ENCODE data around the gene SERPINE2. TPM values are rescaled to one million over a fixed set of nuclear protein-coding genes. Genes with fewer than 3 reads are reported as not detected.
"Not testable (repeated sequence)": the region's sequence is repeated elsewhere in the genome, so short reads cannot be mapped to it uniquely, and the experiment has no call there.

Gene SERPINE2
- polyA plus RNA-seq, 4 donors, result 6.0 to 43.9 (median 21.0) TPM

GRCh38 chr2:224004105-224004695 is 34.9 kb downstream of the SERPINE2 start:
- H3K36me3 ChIP-seq (ENCODE audit: control insufficient read depth in 3 of 3, insufficient read depth in 2 of 3, low read depth in 1 of 3, low read length in 3 of 3), result peaks cover 0 to 13% (median 0%) of the 10 kb centered on the region in 3 donors

DNA sequence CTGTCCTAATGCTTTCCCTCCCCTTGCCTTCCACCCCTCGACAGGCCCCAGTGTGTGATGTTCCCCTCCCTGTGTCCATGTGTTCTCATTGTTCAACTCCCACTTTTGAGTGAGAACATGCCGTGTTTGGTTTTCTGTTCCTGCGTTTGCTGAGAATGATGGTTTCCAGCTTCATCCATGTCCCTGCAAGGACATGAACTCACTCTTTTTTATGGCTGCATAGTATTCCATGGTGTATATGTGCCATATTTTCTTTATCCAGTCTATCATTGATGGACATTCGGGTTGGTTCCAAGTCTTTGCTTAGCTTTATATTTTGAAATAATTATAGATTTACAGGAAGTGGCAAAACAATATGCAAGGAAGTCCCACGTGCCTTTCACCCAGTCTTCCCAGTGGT is 38.4 kb downstream of the SERPINE2 start:
- Histone ChIP-seq H3K4me1 (ENCODE audit: control insufficient read depth in 3 of 3, insufficient read depth in 2 of 3, low read depth in 1 of 3, low read length in 2 of 3) (peaks cover 0 to 16% (median 0%) of the 10 kb centered on the region in 3 donors), H3K36me3 (ENCODE audit: control insufficient read depth in 3 of 3, insufficient read depth in 2 of 3, low read depth in 1 of 3, low read length in 3 of 3) (peaks cover 0 to 16% (median 0%) of the 10 kb centered on the region in 3 donors)
- not testable (repeated sequence) for H3K27me3 ChIP-seq (ENCODE audit: control insufficient read depth in 3 of 3, insufficient read depth in 3 of 3, low read length in 3 of 3); H3K4me3 ChIP-seq (ENCODE audit: low read depth in 1 of 3, low read length in 3 of 3); H3K27ac ChIP-seq (ENCODE audit: low read depth in 1 of 3, low read length in 2 of 3); DNase-seq; FAIRE-seq; H3K9me3 ChIP-seq (ENCODE audit: control insufficient read depth in 2 of 2, insufficient read depth in 1 of 2, low read depth in 1 of 2, low read length in 1 of 2)
- WGBS, 3 donors, result 92 to 96% (median 95%) methylated on average over 5 of the region's 5 CpGs

More at GRCh38 chr2:224004105-224004695, 34.9 kb downstream of the SERPINE2 start:
- H3K4me3 ChIP-seq (ENCODE audit: low read depth in 1 of 3, low read length in 3 of 3), result no peak overlapping the region
- FAIRE-seq, result no peak
- no peaks in the 10 kb centered on the region for H3K27me3 ChIP-seq (ENCODE audit: control insufficient read depth in 3 of 3, insufficient read depth in 3 of 3, low read length in 3 of 3)
- DNase-seq, result no peak
- peaks cover 0 to 10% (median 4%) of the 10 kb centered on the region in 3 donors for H3K4me1 ChIP-seq (ENCODE audit: control insufficient read depth in 3 of 3, insufficient read depth in 2 of 3, low read depth in 1 of 3, low read length in 2 of 3)
- WGBS, 3 donors, result 74 to 84% (median 80%) methylated on average over 16 of the region's 16 CpGs
- no peaks in the 10 kb centered on the region for H3K9me3 ChIP-seq (ENCODE audit: control insufficient read depth in 2 of 2, insufficient read depth in 1 of 2, low read depth in 1 of 2, low read length in 1 of 2)
- no peak overlapping the region for H3K27ac ChIP-seq (ENCODE audit: low read depth in 1 of 3, low read length in 2 of 3)

DNA sequence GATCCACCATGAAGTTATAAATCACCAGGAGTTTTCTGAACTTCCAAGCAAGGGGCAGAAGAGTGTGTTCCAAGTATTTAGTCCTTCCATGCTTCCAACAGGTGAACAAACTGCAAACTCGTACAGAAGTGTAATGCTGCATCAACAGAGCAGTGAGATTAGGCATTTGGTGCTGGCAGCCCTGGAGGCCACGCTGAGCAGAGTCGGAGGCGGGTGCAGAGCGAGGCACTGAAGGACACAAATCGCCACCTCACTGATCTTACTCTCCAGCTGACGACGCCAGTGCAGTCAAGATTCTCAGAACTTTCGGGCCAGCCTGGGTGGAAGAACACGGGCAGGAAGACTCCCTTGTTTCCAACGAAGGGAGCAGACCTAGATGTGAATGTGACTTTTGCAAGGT is 39.2 kb downstream of the SERPINE2 start:
- no peak overlapping the region for H3K27ac ChIP-seq (ENCODE audit: low read depth in 1 of 3, low read length in 2 of 3)
- FAIRE-seq, result no peak
- H3K4me3 ChIP-seq (ENCODE audit: low read depth in 1 of 3, low read length in 3 of 3), result no peak overlapping the region
- no peak for DNase-seq
- H3K36me3 ChIP-seq (ENCODE audit: control insufficient read depth in 3 of 3, insufficient read depth in 2 of 3, low read depth in 1 of 3, low read length in 3 of 3), result peaks cover 0 to 16% (median 0%) of the 10 kb centered on the region in 3 donors
- WGBS, 3 donors, result 85 to 92% (median 90%) methylated on average over 11 of the region's 11 CpGs
- H3K9me3 ChIP-seq (ENCODE audit: control insufficient read depth in 2 of 2, insufficient read depth in 1 of 2, low read depth in 1 of 2, low read length in 1 of 2), result no peaks in the 10 kb centered on the region
- H3K4me1 ChIP-seq (ENCODE audit: control insufficient read depth in 3 of 3, insufficient read depth in 2 of 3, low read depth in 1 of 3, low read length in 2 of 3), result peaks cover 0 to 21% (median under 1%) of the 10 kb centered on the region in 3 donors
- no peaks in the 10 kb centered on the region for H3K27me3 ChIP-seq (ENCODE audit: control insufficient read depth in 3 of 3, insufficient read depth in 3 of 3, low read length in 3 of 3)

DNA sequence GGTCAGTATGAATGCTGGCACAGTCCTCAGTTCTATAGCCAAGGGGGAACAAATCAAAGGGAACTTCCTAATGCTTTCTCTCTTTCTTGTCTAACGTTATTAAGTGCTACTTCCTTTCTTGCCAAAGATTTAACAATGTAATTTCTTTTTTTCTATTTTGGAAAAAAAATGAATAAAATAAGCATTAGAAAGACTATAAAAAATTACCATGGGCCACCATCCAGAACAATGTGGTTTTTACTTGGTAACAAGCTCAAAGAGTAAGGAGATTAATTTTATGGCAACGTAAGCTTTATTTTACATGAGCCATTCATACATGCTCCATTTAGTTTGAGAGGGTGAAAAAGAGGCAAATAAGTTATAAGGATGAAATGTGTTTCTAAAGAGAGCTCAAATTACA is 40.1 kb downstream of the SERPINE2 start:
- 63 to 79% (median 76%) methylated on average over 2 of the region's 2 CpGs for WGBS, 3 donors
- DNase-seq, result no peak
- Histone ChIP-seq H3K4me1 (ENCODE audit: control insufficient read depth in 3 of 3, insufficient read depth in 2 of 3, low read depth in 1 of 3, low read length in 2 of 3) (peaks cover 2 to 29% (median 5%) of the 10 kb centered on the region in 3 donors), H3K27me3 (ENCODE audit: control insufficient read depth in 3 of 3, insufficient read depth in 3 of 3, low read length in 3 of 3) (no peaks in the 10 kb centered on the region), H3K27ac (ENCODE audit: low read depth in 1 of 3, low read length in 2 of 3) (peak overlapping the region in 1 of 3 donors; percentile 58), H3K4me3 (ENCODE audit: low read depth in 1 of 3, low read length in 3 of 3) (no peak overlapping the region), H3K36me3 (ENCODE audit: control insufficient read depth in 3 of 3, insufficient read depth in 2 of 3, low read depth in 1 of 3, low read length in 3 of 3) (peaks cover 0 to 16% (median 0%) of the 10 kb centered on the region in 3 donors), H3K9me3 (ENCODE audit: control insufficient read depth in 2 of 2, insufficient read depth in 1 of 2, low read depth in 1 of 2, low read length in 1 of 2) (no peaks in the 10 kb centered on the region)
- FAIRE-seq, result no peak

DNA sequence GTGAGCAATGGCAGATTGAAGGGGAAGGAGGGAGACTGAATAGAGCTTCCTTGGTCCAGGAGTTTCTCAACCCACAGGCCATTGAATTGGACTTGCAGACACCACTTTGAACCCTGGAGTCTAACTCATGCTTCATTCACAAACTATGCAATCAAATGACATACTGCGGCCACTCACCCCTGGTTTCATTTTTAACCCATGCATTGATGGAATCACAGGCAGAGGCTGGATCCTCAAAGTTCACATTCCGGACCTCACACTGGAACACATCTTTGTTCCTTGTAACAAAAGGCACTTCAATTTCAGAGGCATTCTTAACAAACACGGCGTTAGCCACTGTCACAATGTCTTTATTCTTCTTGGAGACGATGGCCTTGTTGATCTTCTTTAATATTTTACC is 41.1 kb downstream of the SERPINE2 start:
- DNase-seq, result peak; percentile 47 to 72
- Histone ChIP-seq H3K36me3 (ENCODE audit: control insufficient read depth in 3 of 3, insufficient read depth in 2 of 3, low read depth in 1 of 3, low read length in 3 of 3) (peaks cover 0 to 16% (median 0%) of the 10 kb centered on the region in 3 donors), H3K9me3 (ENCODE audit: control insufficient read depth in 2 of 2, insufficient read depth in 1 of 2, low read depth in 1 of 2, low read length in 1 of 2) (no peaks in the 10 kb centered on the region), H3K4me3 (ENCODE audit: low read depth in 1 of 3, low read length in 3 of 3) (no peak overlapping the region), H3K27me3 (ENCODE audit: control insufficient read depth in 3 of 3, insufficient read depth in 3 of 3, low read length in 3 of 3) (no peaks in the 10 kb centered on the region), H3K27ac (ENCODE audit: low read depth in 1 of 3, low read length in 2 of 3) (peak overlapping the region in 1 of 3 donors; percentile 74), H3K4me1 (ENCODE audit: control insufficient read depth in 3 of 3, insufficient read depth in 2 of 3, low read depth in 1 of 3, low read length in 2 of 3) (peaks cover 5 to 32% (median 6%) of the 10 kb centered on the region in 3 donors)
- FAIRE-seq, result no peak
- WGBS, 3 donors, result 67 to 76% (median 72%) methylated on average over 5 of the region's 5 CpGs

GRCh38 chr2:223996391-223996790 is 42.7 kb downstream of the SERPINE2 start:
- peaks cover 0 to 17% (median 0%) of the 10 kb centered on the region in 3 donors for H3K36me3 ChIP-seq (ENCODE audit: control insufficient read depth in 3 of 3, insufficient read depth in 2 of 3, low read depth in 1 of 3, low read length in 3 of 3)
- 79 to 83% (median 80%) methylated on average over 6 of the region's 6 CpGs for WGBS, 3 donors
- peaks cover 5 to 32% (median 6%) of the 10 kb centered on the region in 3 donors for H3K4me1 ChIP-seq (ENCODE audit: control insufficient read depth in 3 of 3, insufficient read depth in 2 of 3, low read depth in 1 of 3, low read length in 2 of 3)
- H3K27ac ChIP-seq (ENCODE audit: low read depth in 1 of 3, low read length in 2 of 3), result no peak overlapping the region
- no peak overlapping the region for H3K4me3 ChIP-seq (ENCODE audit: low read depth in 1 of 3, low read length in 3 of 3)
- H3K27me3 ChIP-seq (ENCODE audit: control insufficient read depth in 3 of 3, insufficient read depth in 3 of 3, low read length in 3 of 3), result no peaks in the 10 kb centered on the region
- FAIRE-seq, result no peak
- no peaks in the 10 kb centered on the region for H3K9me3 ChIP-seq (ENCODE audit: control insufficient read depth in 2 of 2, insufficient read depth in 1 of 2, low read depth in 1 of 2, low read length in 1 of 2)
- no peak for DNase-seq

GRCh38 chr2:223995569-223995968 is 43.5 kb downstream of the SERPINE2 start:
- H3K27me3 ChIP-seq (ENCODE audit: control insufficient read depth in 3 of 3, insufficient read depth in 3 of 3, low read length in 3 of 3), result no peaks in the 10 kb centered on the region
- peaks cover 0 to 12% (median 0%) of the 10 kb centered on the region in 3 donors for H3K36me3 ChIP-seq (ENCODE audit: control insufficient read depth in 3 of 3, insufficient read depth in 2 of 3, low read depth in 1 of 3, low read length in 3 of 3)
- FAIRE-seq (no peak), DNase-seq (no peak)
- WGBS, 3 donors, result 68 to 86% (median 84%) methylated on average over 5 of the region's 5 CpGs
- no peak overlapping the region for H3K27ac ChIP-seq (ENCODE audit: low read depth in 1 of 3, low read length in 2 of 3)
- H3K4me3 ChIP-seq (ENCODE audit: low read depth in 1 of 3, low read length in 3 of 3), result no peak overlapping the region
- H3K4me1 ChIP-seq (ENCODE audit: control insufficient read depth in 3 of 3, insufficient read depth in 2 of 3, low read depth in 1 of 3, low read length in 2 of 3), result peaks cover 5 to 32% (median 6%) of the 10 kb centered on the region in 3 donors
- H3K9me3 ChIP-seq (ENCODE audit: control insufficient read depth in 2 of 2, insufficient read depth in 1 of 2, low read depth in 1 of 2, low read length in 1 of 2), result no peaks in the 10 kb centered on the region

DNA sequence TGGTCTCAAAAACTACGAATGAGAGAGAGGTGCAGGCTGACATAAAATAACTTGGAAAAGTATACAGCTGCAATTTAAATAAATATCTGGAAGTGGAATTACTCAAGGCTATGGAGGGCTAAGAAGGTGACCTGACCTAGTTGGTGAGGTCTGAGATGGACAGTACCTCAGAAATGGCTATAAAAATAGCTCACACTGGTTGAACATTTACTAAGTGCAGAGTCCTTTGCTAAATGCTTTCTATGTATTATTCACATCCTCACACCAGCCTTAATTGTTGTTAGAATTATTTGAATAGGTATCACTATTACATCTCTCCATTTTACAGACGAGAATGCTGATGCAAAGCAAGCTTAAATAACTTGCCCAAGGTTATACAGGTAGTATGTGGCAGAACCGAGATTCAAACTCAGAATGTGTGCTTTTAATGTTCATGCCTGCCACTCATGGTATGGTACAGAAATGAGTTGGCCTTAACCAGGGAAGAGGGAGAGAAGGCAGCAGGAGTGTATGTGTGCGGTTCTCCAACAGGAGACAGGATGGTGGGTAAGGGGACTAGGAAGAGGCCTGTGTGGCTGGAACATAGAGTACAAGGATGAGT is 44.4 kb downstream of the SERPINE2 start:
- Histone ChIP-seq H3K27ac (ENCODE audit: low read depth in 1 of 3, low read length in 2 of 3) (peak overlapping the region in 1 of 3 donors; percentile 2), H3K36me3 (ENCODE audit: control insufficient read depth in 3 of 3, insufficient read depth in 2 of 3, low read depth in 1 of 3, low read length in 3 of 3) (peaks cover 0 to 14% (median 0%) of the 10 kb centered on the region in 3 donors), H3K27me3 (ENCODE audit: control insufficient read depth in 3 of 3, insufficient read depth in 3 of 3, low read length in 3 of 3) (no peaks in the 10 kb centered on the region), H3K9me3 (ENCODE audit: control insufficient read depth in 2 of 2, insufficient read depth in 1 of 2, low read depth in 1 of 2, low read length in 1 of 2) (no peaks in the 10 kb centered on the region), H3K4me3 (ENCODE audit: low read depth in 1 of 3, low read length in 3 of 3) (no peak overlapping the region), H3K4me1 (ENCODE audit: control insufficient read depth in 3 of 3, insufficient read depth in 2 of 3, low read depth in 1 of 3, low read length in 2 of 3) (peaks cover 5 to 32% (median 6%) of the 10 kb centered on the region in 3 donors)
- 62 to 76% (median 69%) methylated on average over 4 of the region's 4 CpGs for whole genome bisulfite sequencing, 3 donors
- FAIRE-seq (no peak), DNase-seq (peak; percentile 27 to 36)

All from small intestine (tissue), 7 donors.